HCT116 (cell line): ENCODE results near the gene ADRB1. TPM values are rescaled to one million over a fixed set of nuclear protein-coding genes. Genes with fewer than 3 reads are reported as not detected.

ENCODE experiments used
- ATAC-seq: fragments of 200-7000 bp; cut with Tn5 transposase; 2 replicates; pipeline ENCODE4 v1.9.1; 2020; ENCODE audit warnings: mild to moderate bottlenecking, moderate library complexity
- BruUV-seq: library from RNA; stranded (reverse); fragments of 400-500 nt; replicated peaks from 2 replicates; lab custom pipeline; 2021; lab: Mats Ljungman, UMichigan
- CTCF ChIA-PET: fragments of 300-600 bp; sonication (Branson Sonifier 250); formaldehyde crosslinking; loops from one replicate; lab custom pipeline; 2021; ENCODE audit warnings: antibody characterized with exemption; lab: Charles Lee
- POLR2A ChIA-PET: fragments of 300-600, 350-600 bp; sonication (Branson Sonifier 250); formaldehyde crosslinking; loops from one replicate; lab custom pipeline; 2021; ENCODE audit warnings: antibody characterized with exemption; lab: Charles Lee
- RAD21 ChIA-PET, 2 experiments: fragments of 300-600 bp; sonication (Branson Sonifier 250); formaldehyde crosslinking; loops; one replicate each; lab custom pipeline; 2023; ENCODE audit warnings: low total read pairs in 2 of 2; ENCODE audit not compliant: uncharacterized antibody in 2 of 2, unreplicated experiment in 2 of 2, low non-redundant PET in 1 of 2; lab: Charles Lee
- DNase-seq: peaks from one replicate; pipeline ENCODE4 v3.0.0-alpha.2; 2010; ENCODE audit warnings: low read depth, low spot score
- H2AFZ ChIP-seq: fragments of 200-600 bp; shearing (Covaris generic), sonication (generic); 2 replicates; pipeline ENCODE4 v1.6.1; 2017; ENCODE audit warnings: low read depth, mixed run types, mixed read lengths, antibody characterized with exemption, low read length; ENCODE audit not compliant: poor library complexity, severe bottlenecking
- H3K27ac ChIP-seq: 2 replicates; pipeline ENCODE4 v1.5.1; 2012; ENCODE audit warnings: low read depth, low read length
- H3K27me3 ChIP-seq: fragments of 200-600 bp; sonication (generic); 2 replicates; pipeline ENCODE4 v1.6.1; 2016; ENCODE audit warnings: mixed run types, low read length, mixed read lengths; ENCODE audit not compliant: insufficient read depth
- H3K36me3 ChIP-seq, 2 experiments: fragments of 200-500 bp in 1 of 2; fragments of 200-600 bp in 1 of 2; sonication (Bioruptor generic) in 1 of 2; sonication (generic) in 1 of 2; 2 replicates each; pipeline versions ENCODE4 v1.5.1 to v1.6.1; 2014 to 2016; ENCODE audit warnings: low read length in 2 of 2, inconsistent platforms in 1 of 2, mixed read lengths in 1 of 2, mixed run types in 1 of 2; ENCODE audit not compliant: insufficient read depth in 2 of 2, control insufficient read depth in 1 of 2
- H3K4me1 ChIP-seq, 2 experiments: fragments of 200-600 bp in 1 of 2; sonication (generic) in 1 of 2; 2 replicates each; pipeline versions ENCODE4 v1.5.1 to v1.6.1; 2012 to 2017; ENCODE audit warnings: low read length in 2 of 2, inconsistent platforms in 1 of 2, mild to moderate bottlenecking in 1 of 2, mixed read lengths in 1 of 2, mixed run types in 1 of 2, moderate library complexity in 1 of 2; ENCODE audit not compliant: insufficient read depth in 2 of 2, control insufficient read depth in 1 of 2
- H3K4me2 ChIP-seq: fragments of 200-600 bp; sonication (generic); 2 replicates; pipeline ENCODE4 v1.6.1; 2017; ENCODE audit warnings: mixed run types, low read length, mixed read lengths
- H3K4me3 ChIP-seq, 2 experiments: fragments of 200-600 bp in 1 of 2; sonication (generic) in 1 of 2; replicated peaks in 1 of 2; 2 replicates each; pipeline ENCODE4 v1.5.1; 2011 to 2016; ENCODE audit warnings: low read length in 2 of 2, control low read depth in 1 of 2, low read depth in 1 of 2, mild to moderate bottlenecking in 1 of 2, mixed read lengths in 1 of 2, mixed run types in 1 of 2
- H3K79me2 ChIP-seq: fragments of 200-600 bp; sonication (generic); 2 replicates; pipeline ENCODE4 v1.6.1; 2017; ENCODE audit warnings: mild to moderate bottlenecking, mixed run types, low read length, moderate library complexity, mixed read lengths; ENCODE audit not compliant: insufficient read depth
- H3K9ac ChIP-seq: fragments of 200-600 bp; sonication (generic); 2 replicates; pipeline ENCODE4 v1.6.1; 2016; ENCODE audit warnings: low read length, mixed read lengths
- H3K9me2 ChIP-seq: fragments of 200-600 bp; sonication (generic), shearing (Covaris generic); 2 replicates; pipeline ENCODE4 v1.6.1; 2017; ENCODE audit warnings: mixed run types, mild to moderate bottlenecking, moderate library complexity; ENCODE audit not compliant: insufficient read depth
- H3K9me3 ChIP-seq, 2 experiments: fragments of 200-500 bp in 1 of 2; fragments of 200-600 bp in 1 of 2; sonication (Bioruptor generic) in 1 of 2; sonication (generic) in 1 of 2; 2 replicates each; pipeline ENCODE4 v1.6.1; 2014 to 2017; ENCODE audit warnings: low read length in 2 of 2, mixed read lengths in 2 of 2, inconsistent platforms in 1 of 2, low read depth in 1 of 2, mild to moderate bottlenecking in 1 of 2, mixed run types in 1 of 2, moderate library complexity in 1 of 2; ENCODE audit not compliant: control insufficient read depth in 1 of 2, insufficient read depth in 1 of 2
- H4K20me1 ChIP-seq: fragments of 200-600 bp; sonication (generic), shearing (Covaris generic); 2 replicates; pipeline ENCODE4 v1.6.1; 2017; ENCODE audit warnings: mixed run types, mild to moderate bottlenecking, moderate library complexity; ENCODE audit not compliant: insufficient read depth
- CEBPB ChIP-seq: IDR thresholded peaks from 2 replicates; pipeline ENCODE4 v1.6.1; 2012; ENCODE audit warnings: low read depth
- EGR1 ChIP-seq: IDR thresholded peaks from 2 replicates; pipeline ENCODE4 v1.6.1; 2012; ENCODE audit warnings: low read depth
- ELF1 ChIP-seq: IDR thresholded peaks from 2 replicates; pipeline ENCODE4 v1.6.1; 2012; ENCODE audit warnings: low read depth, borderline replicate concordance
- EZH2phosphoT487 ChIP-seq: fragments of 200-600 bp; IDR thresholded peaks from 2 replicates; pipeline ENCODE4 v1.6.1; 2018; ENCODE audit warnings: antibody characterized with exemption, borderline replicate concordance
- JUND ChIP-seq: IDR thresholded peaks from 2 replicates; pipeline ENCODE4 v1.6.1; 2012
- POLR2AphosphoS5 ChIP-seq: IDR thresholded peaks from 2 replicates; pipeline ENCODE4 v1.6.1; 2011; ENCODE audit warnings: mild to moderate bottlenecking, low read depth, low read length, moderate library complexity
- SIN3A ChIP-seq: IDR thresholded peaks from 2 replicates; pipeline ENCODE4 v1.6.1; 2012; ENCODE audit warnings: low read depth
- SRF ChIP-seq: IDR thresholded peaks from 2 replicates; pipeline ENCODE4 v1.6.1; 2012; ENCODE audit warnings: low read depth
- TCF7L2 ChIP-seq: IDR thresholded peaks from 2 replicates; pipeline ENCODE4 v1.7.0; 2011; ENCODE audit warnings: borderline replicate concordance, inconsistent platforms; ENCODE audit not compliant: insufficient read depth, insufficient read length; ENCODE audit errors: extremely low read depth
- YY1 ChIP-seq: IDR thresholded peaks from 2 replicates; pipeline ENCODE4 v1.6.1; 2011; ENCODE audit warnings: low read length, low read depth, moderate library complexity, mild to moderate bottlenecking; ENCODE audit not compliant: insufficient replicate concordance; ENCODE audit errors: extremely low read depth
- ZFX ChIP-seq: fragments of 450-650 bp; IDR thresholded peaks from 2 replicates; pipeline ENCODE4 v1.6.1; 2017
- ZNF274 ChIP-seq: fragments of 200-500 bp; sonication (Bioruptor generic); IDR thresholded peaks from 2 replicates; pipeline ENCODE4 v1.6.1; 2014; ENCODE audit warnings: mild to moderate bottlenecking, low read depth, low read length, inconsistent platforms
- intact Hi-C: fragments of 100-400 bp; cut with micrococcal nuclease; formaldehyde crosslinking; loops from 2 replicates; pipeline ENCODE4 v1.10.0; 2022
- total RNA-seq: library from RNA; stranded (reverse); gene quantifications from one replicate; pipeline ENCODE4 v1.2.1, GENCODE V29; 2021; ENCODE audit not compliant: unreplicated experiment
- TF ChIP-seq, protein P1 (sequence below): IDR thresholded peaks from 2 replicates; pipeline ENCODE4 v1.6.1; 2012
- TF ChIP-seq, protein P2 (sequence below): IDR thresholded peaks from 2 replicates; pipeline ENCODE4 v1.6.1; 2012

ADRB1 gene
- total RNA-seq, 1 experiment from 2014 or later: 0.89 TPM

DNA sequence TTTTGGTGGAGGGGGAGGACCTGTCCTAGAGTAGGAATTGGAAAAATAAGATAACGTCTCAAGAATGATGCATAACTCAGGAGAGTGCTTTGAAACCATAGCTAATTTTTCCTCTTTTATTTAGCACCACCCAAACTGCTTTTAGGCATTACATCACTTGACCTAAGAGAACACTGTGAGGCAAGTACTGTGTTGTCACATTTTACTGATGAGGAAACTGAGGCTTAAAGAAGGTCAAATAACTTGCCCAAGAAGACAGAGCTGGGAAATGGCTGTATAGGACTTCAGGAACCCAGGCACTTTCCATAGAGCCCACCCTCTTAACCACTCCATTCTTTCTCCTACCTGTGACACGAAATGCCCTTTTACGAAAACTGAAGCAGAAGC is 21.4 kb downstream of the ADRB1 start:
- no peak for ATAC-seq
- Histone ChIP-seq H3K9me3 (no peaks in the 10 kb centered on the region), H3K4me1 (no peaks in the 10 kb centered on the region), H2AFZ (no peak overlapping the region), H3K4me2 (no peak overlapping the region), H3K9me2 (no peaks in the 10 kb centered on the region), H3K27me3 (no peaks in the 10 kb centered on the region), H3K9ac (no peak overlapping the region), H3K79me2 (no peaks in the 10 kb centered on the region), H4K20me1 (no peaks in the 10 kb centered on the region), H3K4me3 (no peak overlapping the region), H3K27ac (no peak overlapping the region), H3K36me3 (no peaks in the 10 kb centered on the region)
- no peak for TF ChIP-seq YY1
- no peak for TF ChIP-seq ZNF274
- no peak for TF ChIP-seq JUND
- TF ChIP-seq ZFX: no peak
- no peak for TF ChIP-seq EZH2phosphoT487
- TF ChIP-seq, protein P1, sequence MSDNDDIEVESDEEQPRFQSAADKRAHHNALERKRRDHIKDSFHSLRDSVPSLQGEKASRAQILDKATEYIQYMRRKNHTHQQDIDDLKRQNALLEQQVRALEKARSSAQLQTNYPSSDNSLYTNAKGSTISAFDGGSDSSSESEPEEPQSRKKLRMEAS: no peak
- no peak for TF ChIP-seq CEBPB
- intact Hi-C loops: no loop called here
- DNase-seq: no peak
- RAD21 ChIA-PET: no interaction called here
- BruUV-seq: no TSS peak
- POLR2A ChIA-PET: no interaction called here
- CTCF ChIA-PET: no interaction called here

DNA sequence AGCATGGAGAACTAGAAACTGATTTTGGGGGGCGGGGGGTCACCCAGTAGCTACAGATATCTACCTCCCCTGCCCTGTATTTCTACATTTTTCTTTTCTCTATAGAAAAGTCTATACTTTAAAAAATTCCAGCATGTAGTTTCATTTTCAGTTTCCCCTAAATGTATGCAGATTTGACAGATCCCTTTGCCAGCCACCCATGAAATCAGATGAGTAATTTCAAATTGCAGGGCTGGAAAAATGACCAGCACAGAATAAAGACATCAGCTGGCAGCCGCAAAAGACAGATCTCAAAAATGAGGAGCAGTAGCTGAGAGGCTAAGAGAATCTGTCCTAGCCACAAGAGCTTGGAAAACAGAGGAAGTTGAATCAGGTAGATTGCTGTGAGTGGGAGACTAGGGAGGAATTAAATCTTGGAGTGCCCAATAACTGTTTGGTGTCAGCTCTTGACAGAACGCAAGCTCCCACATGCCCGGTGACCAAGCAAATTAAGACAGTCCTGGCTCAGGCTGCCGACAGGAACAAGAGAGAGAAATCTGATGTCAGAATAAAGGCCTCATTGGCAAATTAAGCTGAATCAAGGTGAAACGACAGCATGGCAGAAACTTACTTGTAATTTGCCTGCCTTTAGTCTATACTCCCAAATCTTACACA is 24.5 kb downstream of the ADRB1 start:
- Histone ChIP-seq H3K4me1 (no peaks in the 10 kb centered on the region), H3K79me2 (no peaks in the 10 kb centered on the region), H2AFZ (no peak overlapping the region), H3K9me3 (no peaks in the 10 kb centered on the region), H3K36me3 (no peaks in the 10 kb centered on the region), H3K4me2 (no peak overlapping the region), H3K9ac (no peak overlapping the region), H3K27me3 (no peaks in the 10 kb centered on the region), H4K20me1 (no peaks in the 10 kb centered on the region), H3K27ac (no peak overlapping the region), H3K4me3 (no peak overlapping the region), H3K9me2 (no peaks in the 10 kb centered on the region)
- intact Hi-C loops: no loop called here
- DNase-seq: no peak
- CTCF ChIA-PET: interaction anchor here (1.0 to 2.6 kb wide), 4 partner anchors 10 to 269 kb away, joined by 3 to 8 read pairs (median 4); no protein-coding TSS in a partner anchor
- POLR2A ChIA-PET: no interaction called here
- no TSS peak for BruUV-seq
- RAD21 ChIA-PET: no interaction called here
- TF ChIP-seq EGR1: no peak
- no peak for TF ChIP-seq POLR2AphosphoS5
- no peak for TF ChIP-seq ZFX
- no peak for TF ChIP-seq SRF
- TF ChIP-seq, protein P2, sequence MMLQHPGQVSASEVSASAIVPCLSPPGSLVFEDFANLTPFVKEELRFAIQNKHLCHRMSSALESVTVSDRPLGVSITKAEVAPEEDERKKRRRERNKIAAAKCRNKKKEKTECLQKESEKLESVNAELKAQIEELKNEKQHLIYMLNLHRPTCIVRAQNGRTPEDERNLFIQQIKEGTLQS: no peak
- TF ChIP-seq ELF1: no peak
- TF ChIP-seq SIN3A: no peak
- TF ChIP-seq CEBPB: no peak
- TF ChIP-seq TCF7L2: no peak
- TF ChIP-seq EZH2phosphoT487: no peak
- ATAC-seq: no peak
